HG02970 (cell line): Measurements from ENCODE around the gene SNN.

ENCODE experiments used
- ATAC-seq: cut with Tn5 transposase; IDR thresholded peaks from one replicate; pipeline ENCODE4 v1.9.1; 2021; ENCODE audit warnings: mild to moderate bottlenecking, moderate library complexity, moderate number of reproducible peaks; ENCODE audit not compliant: unreplicated experiment, low FRiP score

The SNN gene

DNA sequence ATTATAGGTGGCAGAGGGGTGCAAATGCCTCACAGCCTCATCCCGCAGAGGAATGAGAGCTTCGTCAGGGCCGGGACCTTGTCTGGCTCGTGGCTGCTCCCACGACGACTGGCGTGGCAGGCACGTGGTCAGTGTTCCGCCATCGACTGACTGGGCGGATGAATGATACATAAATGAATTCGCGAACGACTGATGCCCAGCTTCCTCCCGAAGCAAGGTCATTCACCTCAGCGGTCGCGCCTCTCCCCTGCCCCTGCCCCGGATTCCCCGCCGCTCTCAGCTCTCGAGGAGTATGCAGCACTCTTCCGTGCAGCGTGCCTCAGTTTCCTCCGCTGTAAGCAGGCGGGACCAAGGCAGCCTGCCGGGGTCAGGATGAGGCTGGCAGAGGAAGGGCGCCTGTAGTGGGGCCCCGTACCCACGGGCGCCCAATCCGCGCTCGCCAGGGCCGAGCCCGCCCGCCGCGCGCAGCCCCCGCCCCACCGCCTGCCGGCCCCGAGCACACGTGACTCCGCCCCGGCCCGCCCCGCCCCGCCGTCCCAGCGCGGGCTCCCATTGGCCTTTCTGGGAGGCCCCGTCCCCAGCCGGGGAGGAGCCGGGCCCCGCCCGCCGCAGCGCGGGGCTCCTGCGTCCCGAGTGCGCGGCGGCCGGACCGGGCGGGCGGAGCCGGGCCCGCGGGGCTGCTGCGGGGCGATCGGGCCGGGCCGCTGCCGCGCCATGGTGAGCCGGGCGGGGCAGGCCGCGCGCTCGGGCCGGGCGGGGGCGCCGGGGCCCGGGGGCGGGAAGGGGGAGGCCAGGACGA is at the start of gene SNN:
Gene SNN (plus strand): TSS at position 632 of the 799 bp plus-strand sequence. CDS start 7,605 bp downstream, outside the sequence.
- peak; percentile 55 for ATAC-seq

- no peak for ATAC-seq
These were observed 48.9 kb upstream of the SNN start for GRCh38 chr16:11619327-11619851.

DNA sequence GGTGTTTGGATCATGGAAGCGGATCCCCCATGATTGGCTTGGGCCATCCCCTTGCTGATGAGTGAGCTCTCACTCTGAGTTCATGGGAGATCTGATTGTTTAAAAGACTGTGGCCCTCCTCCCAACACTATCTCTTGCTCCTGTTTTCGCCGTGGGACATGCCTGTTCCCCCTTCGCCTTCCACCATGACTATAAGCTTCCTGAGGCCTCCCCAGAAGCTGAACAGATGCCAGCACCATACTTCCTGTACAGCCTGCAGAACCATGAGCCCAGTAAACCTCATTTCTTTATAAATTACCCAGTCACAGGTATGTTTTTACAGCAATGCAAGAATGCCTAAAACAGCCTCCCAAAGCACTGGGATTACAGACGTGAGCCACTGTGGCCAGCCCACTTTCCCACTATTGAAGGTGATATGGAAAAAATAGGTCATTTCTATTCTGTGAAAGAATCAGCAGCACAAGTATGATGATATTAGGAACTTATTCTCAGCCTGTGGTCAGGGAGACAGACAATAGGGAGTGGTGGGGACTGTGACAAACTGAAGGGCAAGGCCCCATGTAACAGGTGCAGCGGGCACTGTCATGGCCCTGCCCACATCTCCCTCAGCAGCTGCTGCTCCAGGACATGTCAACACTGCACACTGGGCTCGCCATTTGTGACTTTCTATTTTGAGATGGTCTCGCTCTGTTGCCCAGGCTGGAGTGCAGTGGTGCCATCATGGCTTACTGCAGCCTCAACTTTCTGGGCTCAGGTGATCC is 47.8 kb upstream of the SNN start:
- no peak for ATAC-seq

GRCh38 chr16:11621539-11621919 is 46.7 kb upstream of the SNN start:
- no peak for ATAC-seq

DNA sequence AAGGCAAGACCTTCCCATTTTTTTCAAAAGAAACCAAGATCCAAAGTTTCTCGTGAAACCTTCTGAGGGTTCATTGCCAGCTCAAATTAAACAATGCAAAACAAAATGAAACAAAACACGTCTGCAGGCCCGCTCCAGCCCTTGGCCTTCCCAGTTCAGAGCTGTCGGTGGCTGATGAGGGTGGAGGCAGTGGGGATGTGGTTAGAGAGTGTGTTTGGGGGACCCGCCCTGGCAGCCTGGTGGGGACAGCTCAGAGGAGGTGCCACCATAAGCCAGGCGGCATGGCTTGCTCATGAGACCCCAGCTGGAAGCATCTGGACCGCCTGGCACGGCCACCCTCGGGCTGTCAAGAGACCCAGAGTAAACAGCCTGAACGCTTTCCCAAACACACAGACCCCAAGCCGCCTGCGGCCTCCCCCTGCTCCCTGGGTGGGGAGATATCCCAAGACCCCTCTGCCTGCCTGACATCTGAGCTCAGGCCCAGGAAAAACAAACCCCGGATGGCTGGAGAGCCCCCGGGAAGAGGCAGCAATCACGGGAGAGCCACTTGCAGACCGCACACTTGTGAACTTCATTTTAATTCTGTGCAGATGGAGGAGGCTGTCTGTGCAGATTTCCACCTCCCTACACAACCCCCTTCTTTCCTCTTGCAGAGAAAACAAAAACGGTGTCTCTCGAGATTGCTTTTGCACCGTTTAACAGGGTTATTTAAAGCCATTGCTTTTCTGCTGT is 46.2 kb upstream of the SNN start:
- no peak for ATAC-seq

DNA sequence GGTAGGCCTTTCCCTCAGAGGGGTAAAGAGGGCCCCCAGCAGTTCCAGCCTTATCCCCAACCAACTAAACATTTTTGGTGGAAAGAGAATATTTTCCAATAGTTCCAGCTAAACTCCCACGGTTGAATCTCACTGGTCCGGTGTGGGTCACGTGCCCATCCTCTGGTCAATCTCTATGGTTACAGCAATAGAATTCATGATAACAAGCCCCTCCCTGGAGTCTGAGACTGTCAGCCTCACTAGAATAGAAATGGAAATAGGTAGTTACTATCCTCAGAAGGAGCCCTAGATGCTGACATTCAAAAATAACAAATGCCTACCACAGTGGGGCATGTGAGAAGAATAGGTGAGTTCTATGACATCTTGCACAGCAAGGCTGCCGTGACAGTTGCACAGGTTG is 44.0 kb upstream of the SNN start:
- ATAC-seq, result no peak

DNA sequence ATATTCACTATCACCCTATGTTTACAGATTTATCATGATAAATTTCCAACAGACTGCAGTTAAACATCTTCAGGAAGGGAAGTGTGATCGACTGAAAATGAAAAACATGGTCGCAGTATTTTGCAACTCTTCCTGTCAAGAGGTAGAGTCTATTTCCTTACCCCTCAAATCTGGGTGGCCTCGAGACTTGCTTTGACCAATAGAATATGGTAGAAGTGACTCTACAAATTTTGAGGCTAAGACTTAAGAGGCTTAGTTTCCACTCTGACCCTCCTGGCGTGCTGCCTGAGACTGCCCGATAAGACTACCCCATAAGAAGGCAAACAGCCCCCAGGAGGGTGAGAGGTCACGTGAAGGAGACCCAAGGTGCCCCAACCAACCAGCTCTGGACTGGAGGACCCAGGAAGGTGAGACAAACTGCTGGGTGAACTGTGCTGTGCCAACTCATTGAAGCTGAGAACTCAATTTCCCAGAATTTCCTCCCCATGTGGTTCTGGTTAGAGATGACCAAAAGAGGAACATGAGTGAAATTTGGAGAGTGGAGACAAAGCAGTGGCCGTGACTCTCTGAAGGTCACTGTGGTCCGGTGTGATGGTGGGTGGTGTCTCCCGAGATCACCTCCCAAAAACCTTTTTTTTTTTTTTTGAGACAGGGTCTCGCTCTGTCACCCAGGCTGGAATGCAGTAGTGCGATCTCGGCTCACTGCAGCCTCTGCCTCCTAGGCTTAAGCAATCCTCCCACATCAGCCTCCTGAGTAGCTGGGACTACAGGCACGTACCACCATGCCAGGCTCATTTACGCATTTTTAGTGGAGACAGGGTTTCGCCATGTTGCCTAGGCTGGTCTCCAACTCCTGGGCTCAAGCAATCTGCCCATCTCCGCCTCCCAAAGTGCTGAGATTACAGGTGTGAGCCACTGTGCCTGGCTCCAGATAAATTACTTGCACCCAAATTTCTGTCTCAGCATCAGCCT is 43.3 kb upstream of the SNN start:
- no peak for ATAC-seq

DNA sequence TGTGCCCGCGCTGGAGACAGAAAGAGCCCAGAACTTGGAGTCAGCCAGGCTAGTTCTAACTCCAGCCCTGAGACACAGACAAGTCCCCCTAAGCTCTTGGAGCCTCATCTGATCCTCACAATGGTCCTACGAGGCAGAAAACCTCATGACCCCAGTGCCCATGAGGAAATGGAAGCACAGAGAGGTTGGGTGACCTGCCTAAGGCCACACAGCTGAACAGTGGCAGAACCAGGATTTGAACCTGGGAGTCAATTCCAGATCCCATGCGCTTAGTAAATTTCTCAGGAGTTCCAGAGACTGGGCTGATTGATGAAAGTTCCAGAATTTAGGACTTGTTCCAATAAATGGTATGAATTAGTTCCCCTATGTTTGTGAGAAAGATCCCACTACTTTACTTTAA is 42.5 kb upstream of the SNN start:
- no peak for ATAC-seq

- ATAC-seq, result no peak
These were observed 41.5 kb upstream of the SNN start for GRCh38 chr16:11626657-11627291.

GRCh38 chr16:11627292-11627663 is 41.0 kb upstream of the SNN start:
- no peak for ATAC-seq

DNA sequence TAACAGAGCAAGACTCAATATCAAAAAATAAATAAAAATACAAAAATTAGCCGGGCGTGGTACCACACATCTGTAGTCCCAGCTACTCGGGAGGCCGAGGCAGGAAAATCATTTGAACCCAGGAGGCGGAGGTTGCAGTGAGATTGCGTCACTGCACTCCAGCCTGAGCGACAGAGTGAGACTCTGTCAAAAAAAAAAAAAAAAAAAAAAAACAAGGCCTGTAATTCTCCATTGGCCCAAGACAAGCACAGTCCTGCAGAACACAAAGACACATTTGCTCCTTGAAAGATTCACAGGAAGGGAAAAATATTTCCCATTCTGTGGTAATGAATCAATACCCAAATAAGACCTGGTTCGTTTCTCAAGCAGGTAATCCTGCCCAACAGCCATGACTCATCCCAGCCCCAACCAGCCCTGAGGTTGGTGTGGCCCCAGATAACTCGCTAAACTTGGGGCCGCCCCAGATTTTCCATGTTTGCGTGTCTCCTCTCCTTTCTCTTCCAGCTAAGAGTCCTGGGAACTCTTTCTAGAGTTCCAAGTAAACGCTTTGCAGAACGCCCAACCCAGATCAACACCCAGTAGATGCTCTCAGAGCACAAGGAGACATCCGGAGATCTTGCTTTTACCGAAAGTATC is 40.3 kb upstream of the SNN start:
- ATAC-seq, result no peak

DNA sequence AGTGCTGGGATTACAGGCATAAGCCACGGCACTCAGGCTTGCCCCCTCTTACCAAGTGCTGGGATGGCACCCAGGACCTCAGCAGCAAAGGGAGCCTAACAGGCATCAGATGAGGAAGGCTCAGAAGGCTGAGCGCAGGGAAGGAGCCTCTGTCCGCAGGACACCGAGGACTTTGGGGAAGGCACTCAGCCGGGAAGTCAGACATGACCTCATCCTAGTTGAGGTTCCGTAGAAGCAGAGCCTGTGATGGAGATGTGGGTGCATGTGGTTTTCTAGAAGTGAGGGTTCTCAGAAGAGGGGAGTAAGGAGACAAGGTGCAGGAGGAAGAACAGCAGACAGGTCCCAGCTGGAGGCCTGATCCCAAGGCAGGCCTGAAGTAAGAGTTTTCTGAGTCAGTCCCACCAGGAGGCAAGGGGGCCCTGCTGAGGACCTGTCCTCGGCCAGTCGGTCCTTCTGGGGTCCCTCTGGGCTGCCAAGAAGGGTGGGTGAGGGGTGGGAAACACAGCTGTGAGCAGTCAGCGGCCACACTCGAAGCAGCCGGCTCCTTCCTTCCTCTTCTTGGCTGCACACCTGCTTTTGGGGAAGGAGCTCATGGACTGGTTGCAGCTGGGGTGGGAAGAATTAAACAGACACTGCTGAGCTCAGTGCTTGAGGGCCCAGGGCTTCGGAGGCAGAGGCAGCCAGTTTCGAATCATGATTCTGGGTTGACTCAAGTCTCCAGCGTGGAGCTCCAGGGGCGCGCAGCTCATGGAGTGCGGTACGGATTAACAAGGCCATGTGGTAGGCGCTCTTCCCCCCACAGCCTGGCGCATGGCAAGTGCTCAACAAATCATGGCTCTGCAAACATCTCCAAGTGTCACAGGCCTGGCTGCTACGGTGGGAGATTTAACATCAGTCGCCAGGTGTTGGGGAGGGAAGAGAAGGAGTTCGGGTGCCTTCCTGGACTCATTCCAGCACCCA is 38.9 kb upstream of the SNN start:
- no peak for ATAC-seq

GRCh38 chr16:11630046-11630767 is 38.0 kb upstream of the SNN start:
- ATAC-seq, result no peak

DNA sequence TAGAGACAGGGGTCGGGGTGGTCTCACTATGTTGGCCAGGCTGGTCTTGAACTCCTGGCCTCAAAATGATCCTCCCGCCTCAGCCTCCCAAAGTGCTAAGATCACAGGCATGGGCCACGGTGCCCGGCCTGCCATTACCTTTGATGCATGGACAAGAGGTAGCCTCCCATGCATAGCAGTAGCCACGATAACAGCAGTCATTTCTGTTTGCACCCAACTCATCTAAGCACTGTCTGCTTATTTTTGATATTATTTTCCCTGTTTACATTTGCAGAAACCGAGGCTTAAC is 37.5 kb upstream of the SNN start:
- ATAC-seq, result no peak

GRCh38 chr16:11631214-11631613 is 37.0 kb upstream of the SNN start:
- ATAC-seq, result no peak

- no peak for ATAC-seq
These were observed 35.8 kb upstream of the SNN start for GRCh38 chr16:11632455-11632939.

DNA sequence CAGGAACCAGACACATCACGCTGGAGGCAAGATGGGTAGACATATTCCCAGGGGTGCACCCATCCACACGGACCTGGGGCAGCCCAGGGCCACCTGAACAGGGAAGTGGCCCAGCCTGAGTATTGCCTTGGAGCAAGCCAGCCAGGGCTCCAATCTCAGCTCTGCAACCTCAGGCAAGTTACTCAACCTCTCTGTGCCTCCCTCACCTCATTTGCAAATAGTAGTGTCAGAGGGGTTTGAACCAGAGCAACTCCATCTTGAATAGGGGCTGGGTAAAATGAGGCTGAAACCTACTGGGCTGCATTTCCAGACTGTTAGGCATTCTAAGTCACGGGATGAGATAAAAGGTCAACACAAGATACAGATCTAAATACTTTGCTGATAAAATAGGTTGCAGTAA is 35.1 kb upstream of the SNN start:
- ATAC-seq, result no peak
